Measurements from ENCODE around the gene HECTD4.
"Not testable (repeated sequence)": the region's sequence is repeated elsewhere in the genome, so short reads cannot be mapped to it uniquely, and the experiment has no call there.

HECTD4 gene, protein sequence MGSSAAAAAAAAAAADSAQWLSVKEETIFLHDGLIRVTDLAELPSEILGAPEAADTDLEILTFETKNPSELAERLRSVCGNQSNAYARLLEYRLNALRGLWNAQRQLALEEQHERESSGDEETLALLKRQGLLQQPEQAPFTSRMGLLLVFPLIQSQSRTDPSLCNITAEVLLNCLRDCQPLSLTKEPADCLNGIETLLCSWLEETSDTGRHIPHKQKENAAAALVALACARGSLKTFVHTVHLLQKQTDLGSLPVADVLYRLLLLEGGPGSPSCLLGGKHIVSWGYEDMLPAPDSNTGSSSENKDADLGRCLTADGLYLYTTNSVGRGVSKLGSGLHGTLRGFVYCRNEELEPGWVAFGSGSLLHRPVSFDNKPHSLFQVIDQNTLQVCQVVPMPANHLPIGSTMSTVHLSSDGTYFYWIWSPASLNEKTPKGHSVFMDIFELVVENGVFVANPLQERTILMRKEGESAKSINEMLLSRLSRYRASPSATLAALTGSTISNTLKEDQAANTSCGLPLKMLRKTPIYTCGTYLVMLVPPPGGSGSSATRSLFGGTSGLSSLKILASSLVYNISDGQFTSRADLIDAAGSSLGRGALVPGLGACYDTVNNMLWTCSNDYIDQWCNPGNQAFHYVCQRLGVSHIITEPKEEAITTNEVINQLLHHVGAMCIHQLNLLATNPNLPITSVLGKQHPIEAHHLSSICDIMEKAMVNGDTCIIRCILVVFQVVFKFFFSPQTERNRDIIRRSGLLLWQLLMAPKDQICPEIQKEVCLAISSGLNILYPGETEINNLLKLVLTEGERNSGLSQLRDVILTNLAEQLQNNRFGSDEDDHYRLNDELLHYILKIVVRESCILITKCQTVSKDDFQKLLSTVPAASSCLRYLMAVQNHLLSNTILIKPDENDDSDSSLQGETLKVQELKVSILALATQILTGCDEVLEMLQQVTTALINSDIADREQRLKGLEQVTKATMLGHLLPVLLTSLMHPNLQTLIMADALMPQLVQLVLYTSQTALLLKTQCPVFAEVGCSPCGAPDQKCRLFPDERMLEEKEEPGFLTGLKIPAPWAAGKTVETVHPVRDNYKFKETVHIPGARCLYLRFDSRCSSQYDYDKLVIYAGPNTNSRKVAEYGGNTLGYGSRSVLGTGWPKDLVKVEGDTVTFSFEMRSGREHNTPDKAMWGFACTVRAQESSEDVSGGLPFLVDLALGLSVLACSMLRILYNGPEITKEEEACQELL (N-terminal part only)

DNA sequence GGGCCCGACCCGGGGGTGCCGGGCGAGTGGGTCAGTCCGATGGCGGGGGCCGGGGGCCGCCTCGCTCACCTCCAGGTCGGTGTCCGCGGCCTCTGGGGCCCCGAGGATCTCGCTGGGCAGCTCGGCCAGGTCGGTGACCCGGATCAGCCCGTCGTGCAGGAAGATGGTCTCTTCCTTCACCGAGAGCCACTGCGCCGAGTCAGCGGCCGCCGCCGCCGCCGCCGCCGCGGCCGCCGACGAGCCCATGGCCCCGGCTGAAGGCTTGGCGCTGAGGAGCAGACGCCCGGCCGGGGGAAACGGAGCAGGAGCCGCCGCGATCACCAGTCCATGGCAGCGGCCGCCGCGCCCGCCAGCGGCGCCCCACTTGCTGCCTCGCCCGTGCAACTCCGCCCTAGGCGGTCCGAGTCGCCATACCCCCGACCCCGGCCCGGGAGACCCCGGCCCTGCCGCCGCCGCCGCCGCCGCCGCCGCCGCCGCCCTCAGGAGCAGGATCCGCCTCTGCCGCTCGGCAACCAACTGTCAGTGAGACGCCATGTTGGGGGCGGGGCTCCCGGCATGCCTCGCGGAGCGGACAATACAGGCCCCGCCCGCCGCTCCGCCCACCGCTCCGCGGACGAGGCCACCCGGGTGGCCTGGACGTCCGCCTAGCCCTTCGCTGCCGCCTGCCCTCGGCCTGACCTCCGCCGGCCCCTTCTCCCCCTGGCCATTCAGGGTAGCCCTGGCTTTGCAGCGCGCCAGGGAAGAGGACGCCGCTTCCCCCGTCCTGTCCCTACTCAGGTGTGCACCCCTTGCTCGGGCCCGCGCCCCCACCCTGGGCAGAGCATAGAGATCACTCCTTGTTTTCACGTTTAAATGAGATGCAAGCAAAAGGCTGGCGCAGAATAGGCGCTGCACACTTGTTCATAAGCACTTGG lies at the start of gene HECTD4:
Gene HECTD4 (minus strand): TSS at position 549 of the 914 bp plus-strand sequence. CDS start 303 bp downstream, at position 246.
- DNase-seq (ENCODE audit: low read depth), result peak; percentile 66

DNA sequence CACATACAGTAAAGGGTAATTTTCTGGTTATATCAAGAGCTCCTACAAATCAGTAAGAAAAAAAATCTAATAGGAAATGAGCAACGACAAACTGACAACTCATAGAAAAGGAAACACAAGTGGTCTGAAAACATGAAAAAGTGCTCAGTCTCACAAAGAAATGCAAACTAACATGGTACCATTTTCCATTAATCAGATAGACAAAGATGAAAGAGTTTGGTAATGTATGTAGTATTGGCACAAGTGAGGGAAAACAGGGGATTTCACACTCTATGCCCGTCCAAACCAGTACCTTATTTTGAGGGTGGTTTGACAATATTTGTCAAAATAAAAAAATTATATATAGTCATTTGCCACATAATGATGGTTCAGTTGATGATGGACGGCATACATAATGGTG lies 49.7 kb upstream of the HECTD4 start:
- DNase-seq (ENCODE audit: low read depth), result no peak

DNA sequence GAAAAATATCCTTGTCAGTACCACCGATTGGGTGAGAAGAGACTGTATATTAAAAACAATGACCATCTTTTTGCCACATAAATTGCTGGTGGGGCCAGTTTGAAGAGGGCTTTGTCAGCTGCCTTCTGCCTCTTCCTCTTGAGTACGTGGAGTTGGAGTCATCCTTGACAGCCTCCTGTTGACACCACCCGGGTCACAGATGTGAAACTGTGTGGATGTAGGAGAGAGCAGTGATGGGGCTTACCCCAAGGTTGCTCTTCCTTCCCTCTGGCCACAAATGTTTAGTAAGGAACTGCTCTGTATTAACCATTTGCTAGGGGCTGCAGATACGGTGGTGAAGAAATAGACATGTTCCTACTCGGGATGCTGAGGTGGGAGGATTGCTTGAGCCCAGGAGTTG lies 48.7 kb upstream of the HECTD4 start:
- no peak for DNase-seq (ENCODE audit: low read depth)

DNA sequence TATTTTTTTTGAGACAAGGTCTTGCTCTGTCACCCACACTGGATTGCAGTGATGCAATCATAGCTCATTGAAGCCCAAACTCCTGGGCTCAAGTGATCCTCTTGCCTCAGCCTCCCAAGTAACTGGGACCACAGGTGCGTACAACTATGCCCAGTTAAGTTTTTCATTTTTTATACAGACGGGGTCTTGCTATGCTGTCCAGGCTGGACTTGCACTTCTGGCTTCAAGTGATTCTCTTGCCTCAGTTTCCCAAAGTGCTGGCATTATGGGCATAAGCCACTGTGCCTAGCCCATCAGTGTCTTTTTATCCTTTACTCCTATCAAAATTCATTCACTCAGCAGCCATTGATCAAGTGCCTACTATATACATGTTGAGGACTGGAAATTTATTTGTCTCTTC lies 45.5 kb upstream of the HECTD4 start:
- DNase-seq (ENCODE audit: low read depth), result no peak

DNA sequence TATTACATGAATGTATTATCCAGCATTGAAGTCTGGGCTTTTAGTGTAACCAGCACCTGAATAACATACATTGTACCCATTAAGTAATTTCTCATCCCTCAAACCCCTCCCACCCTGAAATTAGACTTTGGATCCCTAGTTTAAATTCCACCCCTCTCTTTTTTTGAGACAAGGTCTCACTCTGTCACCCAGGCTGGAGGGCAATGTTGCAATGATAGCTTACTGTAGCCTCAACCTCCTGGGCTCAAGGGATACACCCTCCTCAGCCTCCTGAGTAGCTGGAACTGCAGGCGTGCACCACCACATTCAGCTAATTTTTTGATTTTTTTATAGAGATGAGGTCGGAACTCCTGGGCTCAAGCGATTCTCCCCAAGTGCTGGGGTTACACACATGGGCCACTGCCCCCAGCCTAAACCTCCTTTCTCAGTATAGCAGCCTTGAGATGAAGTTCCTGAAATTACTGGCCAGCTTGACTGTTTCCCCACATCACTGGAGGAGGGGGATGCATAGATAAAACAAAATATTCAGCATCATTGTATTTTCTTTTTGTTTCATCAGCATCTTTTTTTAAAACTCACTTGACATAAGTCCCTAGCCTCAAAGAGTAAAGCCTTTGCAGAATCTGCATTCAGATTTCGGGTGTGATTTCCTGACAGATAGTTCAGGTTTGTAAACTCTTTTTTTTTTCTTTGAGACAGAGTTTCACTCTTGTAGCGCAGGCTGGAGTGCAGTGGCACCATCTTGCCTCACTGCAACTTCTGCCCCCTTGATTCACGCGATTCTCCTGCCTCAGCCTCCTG lies 43.6 kb upstream of the HECTD4 start:
- no peak for DNase-seq (ENCODE audit: low read depth)

DNA sequence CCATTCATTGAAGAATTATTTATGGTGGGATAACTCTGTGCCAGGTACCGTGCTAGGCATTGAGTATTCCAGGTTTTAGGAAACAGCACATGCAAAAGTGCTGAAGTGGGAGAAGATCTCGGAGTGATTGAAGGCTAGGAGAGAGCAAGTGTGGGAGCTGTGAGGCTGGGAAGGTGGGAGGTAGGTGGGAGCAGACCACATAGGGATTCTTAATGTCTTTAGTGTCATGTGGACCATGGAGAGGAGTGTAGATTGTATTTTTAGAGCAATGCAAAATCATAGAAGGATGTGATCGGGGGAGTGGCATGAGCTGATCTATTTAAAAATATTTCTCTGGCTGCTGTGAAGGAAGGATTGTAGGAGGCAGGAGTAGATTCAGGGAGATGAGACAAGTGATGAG lies 41.9 kb upstream of the HECTD4 start:
- no peak for DNase-seq (ENCODE audit: low read depth)

DNA sequence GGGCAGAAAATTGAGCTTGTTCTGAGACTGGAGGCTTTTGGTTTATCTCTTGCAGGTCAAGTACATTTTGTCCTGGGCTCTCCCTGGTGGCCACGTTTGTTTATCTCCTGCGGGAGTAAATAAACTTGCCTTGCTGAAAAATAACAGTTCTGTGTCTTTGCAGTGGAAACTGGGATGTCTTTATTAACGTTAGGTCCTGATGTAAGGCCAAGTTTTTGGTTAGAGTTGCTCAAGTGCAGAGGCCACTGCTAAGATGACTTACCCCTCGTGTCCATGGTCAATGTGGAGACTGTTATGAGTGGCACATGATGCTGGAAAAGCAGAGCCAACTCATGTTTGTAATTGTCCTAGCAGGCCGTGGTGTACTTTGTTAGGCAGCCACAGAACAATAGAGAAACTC lies 40.3 kb upstream of the HECTD4 start:
- no peak for DNase-seq (ENCODE audit: low read depth)

DNA sequence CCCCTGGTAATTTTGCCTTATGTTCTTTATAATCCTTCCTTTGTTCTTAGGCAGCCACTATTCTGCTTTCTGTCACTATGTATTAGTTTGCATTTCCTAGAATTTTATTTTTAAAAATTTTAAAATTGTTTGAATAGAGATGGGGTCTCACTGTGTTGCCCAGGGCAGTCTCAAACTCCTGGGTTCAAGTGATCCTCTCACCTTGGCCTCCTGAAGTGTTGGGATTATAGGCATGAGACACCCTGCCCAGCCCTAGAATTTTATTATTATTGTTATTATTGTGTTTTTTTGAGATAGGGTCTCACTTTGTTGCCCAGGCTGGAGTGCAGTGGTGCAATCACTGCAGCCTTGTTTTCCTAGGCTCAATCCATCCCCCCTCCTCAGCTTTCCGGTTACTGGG lies 39.1 kb upstream of the HECTD4 start:
- no peak for DNase-seq (ENCODE audit: low read depth)

DNA sequence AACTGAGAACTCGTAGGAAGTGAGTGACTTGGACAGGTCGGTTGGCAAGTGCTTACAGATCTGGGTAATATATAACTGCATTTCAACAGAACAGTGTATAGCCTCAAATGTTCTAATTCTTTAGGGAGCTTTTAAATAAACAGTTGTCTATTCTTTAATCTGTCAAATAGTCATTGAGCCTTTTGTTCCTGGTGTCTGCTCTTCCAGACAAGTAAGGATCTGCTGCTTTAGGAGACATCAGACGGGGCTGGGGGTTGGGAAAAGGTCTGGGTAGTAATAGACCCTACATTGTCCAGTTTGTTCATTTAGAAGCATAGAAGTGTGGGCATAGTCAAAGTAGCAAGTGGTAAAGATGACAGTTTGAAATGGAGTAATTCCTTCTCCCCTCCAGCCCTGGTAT lies 38.5 kb upstream of the HECTD4 start:
- no peak for DNase-seq (ENCODE audit: low read depth)

DNA sequence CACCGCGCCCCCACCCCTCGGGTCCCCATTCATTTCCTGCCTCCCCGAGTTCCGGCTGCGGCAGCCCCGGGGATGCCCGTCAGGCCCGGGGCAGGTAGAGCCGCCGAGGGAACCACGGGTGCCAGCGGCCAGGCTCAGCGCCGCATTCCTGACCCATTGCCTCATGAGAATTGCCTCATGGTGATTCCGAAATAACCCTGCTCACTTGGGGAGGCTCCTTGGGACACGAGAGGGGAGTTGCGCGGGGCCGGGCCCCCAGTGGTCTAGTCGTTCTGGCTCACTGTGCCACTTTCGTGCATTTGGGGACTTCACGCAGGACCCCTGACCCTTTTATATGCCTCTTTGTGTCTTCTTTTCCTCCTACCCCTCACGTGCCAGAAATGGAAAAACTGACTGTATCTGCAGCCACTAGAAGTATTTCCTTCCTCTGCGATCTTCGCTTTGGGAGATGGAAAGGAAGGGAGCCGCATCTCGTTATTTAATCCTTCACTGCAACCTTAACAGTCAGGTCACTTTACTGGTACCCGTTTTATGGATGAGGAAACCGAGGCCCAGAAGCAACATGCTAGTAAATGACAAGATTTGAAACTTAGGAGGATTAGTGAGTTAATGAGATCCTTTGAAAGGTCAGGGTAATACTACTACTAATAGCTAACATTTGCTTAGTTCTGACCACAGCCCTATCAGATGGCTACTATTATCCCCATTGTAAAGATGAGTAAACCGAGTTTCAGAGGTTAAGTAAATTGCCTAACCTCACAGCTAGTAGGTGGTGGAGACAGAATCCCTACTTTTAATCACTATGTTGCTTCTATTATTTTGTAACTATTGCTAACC lies 37.3 kb upstream of the HECTD4 start:
- DNase-seq (ENCODE audit: low read depth), result no peak

DNA sequence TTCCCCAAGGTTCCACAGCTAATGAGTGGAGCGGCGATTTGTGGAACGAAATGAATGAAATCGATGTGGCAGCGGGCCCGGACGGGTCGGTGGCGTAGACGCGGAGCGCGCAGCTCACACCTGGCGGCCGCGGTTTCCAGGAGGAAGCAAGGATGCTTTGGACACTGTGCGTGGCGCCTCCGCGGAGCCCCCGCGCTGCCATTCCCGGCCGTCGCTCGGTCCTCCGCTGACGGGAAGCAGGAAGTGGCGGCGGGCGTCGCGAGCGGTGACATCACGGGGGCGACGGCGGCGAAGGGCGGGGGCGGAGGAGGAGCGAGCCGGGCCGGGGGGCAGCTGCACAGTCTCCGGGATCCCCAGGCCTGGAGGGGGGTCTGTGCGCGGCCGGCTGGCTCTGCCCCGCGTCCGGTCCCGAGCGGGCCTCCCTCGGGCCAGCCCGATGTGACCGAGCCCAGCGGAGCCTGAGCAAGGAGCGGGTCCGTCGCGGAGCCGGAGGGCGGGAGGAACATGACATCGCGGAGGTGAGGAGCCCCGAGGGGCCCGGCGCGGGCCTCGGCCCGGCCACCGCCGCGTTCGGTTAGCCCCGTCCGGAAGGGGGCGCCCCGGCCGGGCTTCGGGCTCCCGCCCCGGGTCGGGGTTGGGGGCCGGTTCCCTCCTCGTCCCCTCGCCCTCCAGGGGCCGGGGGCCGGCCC lies 36.5 kb upstream of the HECTD4 start, which contains the start of gene PTPN11:
Gene PTPN11 (plus strand): TSS at position 340 of the 689 bp plus-strand sequence. CDS start 165 bp downstream, at position 505.
- peak; percentile 56 for DNase-seq (ENCODE audit: low read depth)

DNA sequence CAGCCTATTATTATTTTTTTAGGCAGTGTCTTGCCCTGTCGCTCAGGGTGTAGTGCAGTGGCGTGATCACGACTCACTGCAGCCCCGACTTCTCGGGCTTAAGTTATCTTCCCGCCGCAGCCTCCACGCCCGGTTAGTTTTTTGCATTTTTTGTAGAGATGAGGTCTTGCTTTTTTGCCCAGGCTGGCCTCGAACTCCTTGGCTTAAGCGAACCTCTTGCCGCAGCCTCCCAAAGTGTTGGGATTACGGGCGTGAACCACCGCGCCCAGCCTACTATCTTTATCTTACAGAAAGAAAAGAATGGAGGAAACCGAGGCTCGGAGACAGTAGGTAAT lies 36.0 kb upstream of the HECTD4 start:
- DNase-seq (ENCODE audit: low read depth), result no peak

DNA sequence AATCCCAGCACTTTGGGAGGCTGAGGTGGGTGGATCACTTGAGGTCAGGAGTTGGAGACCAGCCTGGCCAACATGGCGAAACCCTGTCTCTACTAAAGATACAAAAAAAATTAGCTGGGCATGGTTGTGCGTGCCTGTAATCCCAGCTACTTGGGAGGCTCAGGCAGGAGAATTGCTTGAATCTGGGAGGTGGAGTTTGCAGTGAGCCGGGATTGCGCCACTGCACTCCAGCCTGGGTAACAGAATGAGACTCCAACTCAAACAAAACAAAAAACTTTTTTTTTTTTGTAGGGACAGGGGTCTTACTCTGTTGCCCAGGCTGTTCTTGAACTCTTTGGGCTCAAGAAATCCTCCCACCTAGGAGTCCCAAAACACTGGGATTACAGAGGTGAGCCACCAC lies 33.2 kb upstream of the HECTD4 start:
- not testable (repeated sequence) for DNase-seq (ENCODE audit: low read depth)

DNA sequence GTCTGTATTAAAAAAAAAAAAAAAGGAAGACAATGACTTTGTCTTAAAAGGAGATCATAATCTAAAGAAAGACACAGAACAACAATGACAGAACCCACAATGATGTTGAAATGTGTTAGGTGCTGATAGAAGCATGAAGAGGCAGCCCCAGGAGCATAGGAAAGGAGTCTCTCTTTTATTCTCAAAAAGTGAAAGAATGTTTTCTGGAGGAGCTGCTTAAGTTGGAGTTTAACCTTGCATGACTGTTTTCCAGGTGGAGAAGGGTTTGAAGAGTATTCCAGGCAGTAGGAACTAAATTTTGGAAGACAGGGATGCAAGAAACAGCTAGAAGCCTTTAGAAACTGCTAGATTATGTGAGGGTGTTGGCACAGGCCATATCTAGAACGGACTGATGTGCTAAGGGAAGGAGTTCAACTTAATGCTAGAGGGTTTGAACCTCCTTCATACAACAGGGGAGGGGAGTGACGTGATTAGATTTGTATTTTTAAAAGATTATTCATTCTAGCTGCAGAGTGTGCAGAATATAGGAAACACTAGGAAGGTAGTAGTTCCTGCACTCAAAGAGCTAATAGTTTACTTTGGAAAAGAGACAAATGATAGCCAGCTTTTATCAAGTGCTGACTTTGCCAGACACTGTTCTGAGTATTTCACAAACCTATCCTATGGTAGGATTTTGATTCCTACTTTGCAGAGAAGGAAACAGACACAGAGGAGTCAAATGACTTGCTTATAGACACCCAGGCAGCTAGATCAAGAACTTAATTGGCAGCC lies 31.8 kb upstream of the HECTD4 start:
- no peak for DNase-seq (ENCODE audit: low read depth)

DNA sequence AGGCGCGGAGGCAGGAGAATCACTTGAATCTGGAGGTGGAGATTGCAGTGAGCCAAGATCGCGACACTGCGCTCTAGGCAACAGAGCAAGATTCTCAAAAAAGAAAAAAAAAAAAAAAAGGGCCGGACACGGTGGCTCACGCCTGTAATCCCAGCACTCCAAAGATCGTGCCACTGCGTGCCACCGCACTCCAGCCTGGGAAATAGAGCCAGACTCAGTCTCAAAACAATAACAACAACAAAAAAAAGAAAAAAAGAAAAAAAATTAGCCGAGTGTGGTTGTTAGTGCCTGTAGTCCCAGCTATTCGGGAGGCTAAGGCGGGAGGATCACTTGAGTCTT lies 27.6 kb upstream of the HECTD4 start:
- no peak for DNase-seq (ENCODE audit: low read depth)

DNA sequence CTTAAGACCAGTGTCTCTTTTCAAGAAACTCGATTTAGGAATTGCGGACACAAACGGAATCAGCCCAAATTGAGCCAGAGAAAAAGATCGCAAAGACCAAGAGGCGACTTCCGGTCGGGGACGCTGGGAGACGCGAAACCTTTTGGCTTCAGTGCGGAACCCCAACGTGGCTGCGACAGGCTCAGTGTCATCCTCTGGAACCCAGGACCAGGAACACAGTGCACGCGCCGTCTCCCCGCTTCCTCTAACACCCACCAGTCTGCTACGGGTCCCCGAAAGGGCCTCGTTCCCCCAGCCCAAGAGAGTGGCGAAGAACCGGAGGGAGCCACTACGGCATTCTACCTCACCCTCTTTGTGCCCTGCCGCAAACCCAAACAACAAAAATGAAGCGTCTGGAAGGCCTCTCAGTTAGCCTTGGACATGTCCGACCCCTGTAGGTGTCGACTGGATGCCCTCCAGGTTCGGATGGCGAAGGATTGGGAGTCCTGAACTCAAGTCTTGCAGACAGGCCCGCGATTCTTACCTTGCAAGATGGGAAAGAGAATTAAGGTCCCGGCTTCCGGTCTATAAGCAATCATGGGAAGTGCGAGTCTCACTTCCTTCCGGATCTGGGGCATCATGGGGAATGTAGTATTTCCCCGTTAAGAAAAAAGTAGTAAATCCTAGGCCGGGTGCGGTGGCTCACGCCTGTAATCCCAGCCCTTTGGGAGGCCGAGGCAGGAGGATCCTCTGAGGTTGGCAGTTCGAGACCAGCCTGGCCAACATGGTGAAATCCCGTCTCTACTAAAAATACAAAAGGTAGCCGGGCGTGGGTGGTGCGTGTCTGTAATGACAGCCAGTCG lies 27.1 kb upstream of the HECTD4 start, which contains the start of gene RPL6:
Gene RPL6 (minus strand): TSS at position 542 of the 842 bp plus-strand sequence. CDS start 949 bp downstream, outside the sequence.
- peak; percentile 91 for DNase-seq (ENCODE audit: low read depth)

DNA sequence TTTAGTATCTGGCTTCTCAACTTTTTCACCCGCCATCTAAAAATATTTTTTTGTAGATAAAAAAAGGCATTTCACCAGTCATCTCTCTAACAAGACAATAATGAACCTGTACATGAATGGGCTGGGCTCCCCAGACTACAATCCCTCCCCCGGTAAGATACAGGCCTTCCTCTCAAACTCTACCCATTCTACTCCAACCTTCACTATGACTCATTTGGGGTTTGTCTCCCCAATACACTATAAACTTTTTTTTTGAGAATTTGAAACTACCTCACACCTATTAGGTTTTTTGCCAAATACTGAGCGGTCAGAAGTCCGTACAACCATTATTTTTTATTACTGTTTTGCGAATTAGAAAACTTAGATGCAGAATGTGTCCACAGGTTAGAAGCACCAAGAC lies 26.4 kb upstream of the HECTD4 start:
- no peak for DNase-seq (ENCODE audit: low read depth)
